SH-SY5Y (cell line): Measurements from ENCODE around the gene PRKRA.

ENCODE experiments used
- GATA2 ChIP-seq: IDR thresholded peaks from 2 replicates; pipeline ENCODE4 v1.6.1; 2011; ENCODE audit warnings: mild to moderate bottlenecking, low read depth, low read length
- GATA3 ChIP-seq: IDR thresholded peaks from 2 replicates; pipeline ENCODE4 v1.6.1; 2011; ENCODE audit warnings: low read depth, mild to moderate bottlenecking, low read length, moderate library complexity

Gene PRKRA

DNA sequence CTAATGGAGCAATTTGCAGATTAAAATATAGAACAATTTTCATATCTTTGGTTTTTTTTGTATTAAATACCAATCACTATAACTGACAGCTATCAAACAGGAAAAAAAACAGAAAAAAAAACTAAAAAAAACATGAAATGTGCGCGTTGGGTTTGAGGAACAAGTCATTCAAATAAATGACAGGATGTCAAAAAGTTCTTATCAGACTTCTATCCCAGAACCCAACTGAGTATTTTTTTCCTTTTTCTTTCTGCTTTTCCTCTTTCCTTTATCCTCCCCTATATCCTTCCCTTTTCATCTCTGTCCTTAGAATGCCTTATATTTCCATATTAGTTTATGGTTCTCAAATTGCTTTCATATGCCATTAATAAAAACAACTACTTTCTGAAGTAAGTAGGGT lies 14.3 kb downstream of the PRKRA start:
- TF ChIP-seq GATA2 (no peak), GATA3 (no peak)

DNA sequence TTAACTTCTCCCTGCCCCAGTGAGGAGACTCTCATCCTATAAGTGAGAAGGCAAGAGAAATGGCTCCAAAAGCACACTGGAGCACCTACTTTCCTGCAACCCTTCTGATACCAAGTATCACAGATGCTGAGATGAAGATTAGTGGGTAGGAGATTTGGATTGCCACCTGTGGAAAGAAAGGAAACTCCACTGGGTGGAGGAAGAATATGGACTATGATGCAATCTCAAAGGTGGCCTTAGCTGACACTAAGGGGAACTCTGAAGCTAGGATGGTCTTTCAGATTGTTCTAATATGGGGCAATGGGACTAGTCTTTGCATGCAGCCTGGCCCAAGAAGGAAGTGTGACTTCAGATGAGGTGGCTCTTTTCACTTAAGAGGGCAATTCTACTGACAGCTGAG lies 21.6 kb downstream of the PRKRA start:
- TF ChIP-seq GATA2 (no peak), GATA3 (no peak)

DNA sequence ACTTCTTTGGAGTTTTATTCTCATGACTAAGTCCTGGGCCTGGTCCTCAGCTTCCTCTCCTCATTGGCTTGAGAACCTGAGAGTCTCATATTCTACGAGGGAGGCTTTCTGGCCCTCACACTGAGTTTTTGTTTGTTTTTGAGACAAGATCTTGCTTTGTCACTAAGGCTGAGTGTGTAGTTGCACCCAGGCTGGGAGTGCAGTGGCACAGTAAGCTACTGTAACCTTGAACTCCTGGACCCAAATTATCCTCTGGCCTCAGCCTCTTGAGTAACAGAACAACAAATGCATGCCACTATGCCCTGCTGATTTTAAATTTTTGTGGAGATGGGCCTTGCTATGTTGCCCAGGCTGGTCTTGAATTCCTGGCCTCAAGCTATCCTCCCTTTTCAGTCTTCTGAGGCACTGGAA lies 22.6 kb downstream of the PRKRA start:
- TF ChIP-seq GATA3 = no peak
- TF ChIP-seq GATA2 = no peak

DNA sequence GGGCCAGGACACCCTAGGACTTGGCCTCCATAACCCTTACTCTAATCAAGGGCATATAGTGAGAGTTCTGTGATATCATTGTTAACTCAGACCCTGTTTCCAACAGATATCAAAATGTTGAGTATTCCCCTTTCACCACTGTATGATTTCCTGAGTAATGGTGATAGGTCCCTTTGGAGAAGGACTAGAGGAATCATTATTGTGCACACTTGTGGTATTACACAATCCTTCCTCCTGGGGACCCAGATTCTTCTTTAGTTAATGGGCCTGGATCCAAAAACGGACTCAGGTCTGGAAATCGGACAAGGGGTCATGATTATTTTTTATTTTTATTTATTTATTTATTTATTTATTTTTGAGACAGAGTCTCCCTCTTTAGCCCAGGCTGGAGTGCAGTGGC lies 23.5 kb downstream of the PRKRA start:
- TF ChIP-seq GATA3 (no peak), GATA2 (no peak)

DNA sequence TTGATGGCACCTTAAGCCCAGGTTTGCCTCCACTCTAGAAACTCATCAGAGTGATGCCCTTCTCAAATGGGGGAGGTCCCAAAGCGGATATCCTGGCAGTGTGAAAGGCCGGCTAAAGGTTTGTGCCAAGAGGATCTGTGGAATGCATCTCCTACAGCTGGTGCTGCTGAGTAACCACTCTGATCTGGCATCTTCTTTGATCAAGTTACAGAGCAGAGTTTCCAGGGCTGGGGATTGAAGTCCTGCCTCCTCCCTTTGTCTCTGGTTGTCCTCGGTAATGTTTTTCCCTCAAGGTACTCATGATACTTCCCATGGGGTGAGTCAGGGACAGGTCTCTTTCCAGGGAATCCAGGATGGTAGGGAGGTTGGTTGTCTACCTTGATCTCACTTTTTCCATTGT lies 24.6 kb downstream of the PRKRA start:
- no peak for TF ChIP-seq GATA2
- no peak for TF ChIP-seq GATA3

DNA sequence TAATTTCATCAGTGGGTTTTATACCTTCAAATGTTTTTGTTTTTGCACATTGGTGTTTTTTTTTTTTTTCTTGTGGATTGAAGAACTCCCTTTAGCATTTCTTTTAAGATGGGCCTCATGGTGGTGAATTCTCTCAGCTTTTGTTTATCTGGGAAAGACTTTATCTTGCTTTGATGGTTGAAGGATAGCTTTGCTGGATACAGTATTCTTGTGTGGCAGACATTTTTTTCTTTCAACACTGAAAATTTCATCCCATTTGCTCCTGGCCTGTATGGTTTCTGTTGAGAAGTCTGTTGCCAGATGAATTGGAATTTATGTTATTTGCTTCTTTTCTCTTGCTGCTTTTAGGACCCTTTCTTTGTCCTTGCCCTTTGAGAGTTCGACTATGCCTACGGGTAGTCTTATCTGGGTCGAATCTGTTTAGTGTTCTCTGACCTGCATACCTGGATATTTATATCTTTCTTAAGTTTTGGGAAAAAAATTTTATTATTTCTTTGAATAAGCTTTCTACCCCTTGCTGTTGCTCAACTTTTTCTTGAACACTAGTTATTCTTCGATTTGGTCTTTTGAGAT lies 25.6 kb downstream of the PRKRA start:
- TF ChIP-seq GATA3 (no peak), GATA2 (no peak)

DNA sequence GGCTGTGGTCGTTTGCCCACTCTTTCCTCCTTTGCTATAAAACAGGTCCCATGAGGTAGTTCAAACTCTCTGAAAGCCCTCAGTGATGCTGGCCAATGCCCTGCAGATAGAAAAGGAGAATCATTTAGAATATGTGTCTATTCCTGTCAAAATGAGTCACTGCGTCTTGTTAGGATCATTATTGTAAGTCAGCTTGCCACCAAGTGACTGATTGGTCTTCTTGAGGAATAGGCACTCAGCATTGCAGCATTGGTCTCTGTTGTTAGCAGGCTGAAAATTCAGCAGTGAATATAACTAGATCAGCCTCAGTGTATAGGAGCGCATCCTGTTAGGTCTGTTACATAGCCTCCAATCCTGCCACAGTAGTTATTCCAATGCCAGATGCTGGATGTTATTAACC lies 28.9 kb downstream of the PRKRA start:
- no peak for TF ChIP-seq GATA3
- no peak for TF ChIP-seq GATA2

DNA sequence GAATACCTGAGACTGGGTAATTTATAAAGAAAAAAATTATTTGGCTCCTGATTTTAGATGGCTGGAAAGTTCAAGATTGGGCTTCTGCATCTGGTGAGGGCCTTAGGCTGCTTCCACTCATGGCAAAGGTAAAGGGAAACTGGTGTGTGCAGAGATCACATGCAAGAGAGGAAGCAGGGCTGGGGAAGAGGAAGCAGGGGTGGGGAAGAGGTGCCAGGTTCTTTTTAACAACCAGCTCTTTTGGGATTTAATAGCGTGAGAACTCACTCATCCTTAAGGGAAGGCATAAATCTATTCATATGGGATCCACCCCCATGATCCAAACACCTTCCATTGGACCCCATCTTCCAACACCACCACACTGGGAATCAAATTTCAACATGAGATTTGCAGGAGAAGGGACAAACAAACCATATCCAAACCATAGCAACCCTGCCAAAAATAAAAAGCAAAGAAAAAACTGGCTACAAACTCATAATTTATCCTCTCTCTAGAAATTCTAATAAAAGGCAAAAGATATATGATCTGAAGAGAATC lies 30.4 kb downstream of the PRKRA start:
- TF ChIP-seq GATA2 (no peak), GATA3 (no peak)

DNA sequence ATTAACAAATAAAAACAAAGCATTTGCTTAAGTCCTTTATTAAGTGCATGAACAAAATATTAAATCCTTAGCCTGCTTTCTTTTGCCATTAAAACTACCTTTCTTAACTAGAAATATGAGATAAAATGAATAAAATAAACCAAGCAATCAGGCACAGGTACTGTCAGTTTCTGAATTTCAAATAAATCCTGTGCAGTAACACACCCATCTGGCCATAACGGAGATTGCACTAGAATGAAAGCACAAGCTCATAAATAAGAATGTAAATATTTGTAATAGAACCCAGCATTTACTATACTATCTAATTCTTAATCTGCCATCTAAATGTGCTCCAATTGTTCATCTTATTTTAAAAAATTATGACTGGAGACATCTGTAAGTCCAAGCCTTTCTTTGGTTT lies 31.9 kb downstream of the PRKRA start:
- no peak for TF ChIP-seq GATA3
- TF ChIP-seq GATA2 = no peak

DNA sequence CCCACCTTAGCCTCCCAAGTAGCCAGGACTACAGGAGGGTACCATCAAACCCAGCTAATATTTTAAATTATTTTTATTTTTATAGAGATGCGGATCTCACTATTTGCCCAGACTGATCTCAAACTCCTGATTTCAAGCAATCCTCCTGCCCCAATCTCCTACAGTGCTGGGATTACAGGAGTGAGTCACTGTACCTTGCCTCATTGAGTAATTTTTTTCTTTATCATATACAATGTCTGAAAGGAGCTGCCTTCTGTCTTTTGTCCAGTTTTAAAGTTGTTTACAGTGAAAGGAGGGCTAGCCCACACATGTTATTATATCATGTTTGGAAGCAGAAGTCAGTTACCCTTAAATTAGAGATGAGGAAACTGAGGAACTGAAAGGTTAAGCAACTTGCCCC lies 32.5 kb downstream of the PRKRA start:
- no peak for TF ChIP-seq GATA3
- TF ChIP-seq GATA2 = no peak

DNA sequence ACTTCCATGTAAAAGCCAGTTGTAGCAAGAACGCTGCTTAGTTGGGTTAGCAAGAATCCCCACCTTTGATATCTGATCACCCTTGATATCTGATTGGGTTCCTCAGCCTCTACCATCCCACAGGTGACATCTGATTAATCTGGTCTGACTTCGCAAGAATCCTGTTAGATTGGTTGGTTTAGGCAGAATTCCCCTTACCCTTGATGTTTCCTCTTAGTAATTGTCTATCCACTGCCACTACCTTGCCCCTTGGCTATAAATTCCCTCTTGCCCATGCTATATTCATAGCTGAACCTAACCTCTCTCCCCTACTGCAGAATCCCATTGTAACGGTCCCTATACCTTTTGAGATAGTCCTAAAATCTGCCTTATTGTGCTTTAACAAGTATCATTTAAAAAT lies 33.1 kb downstream of the PRKRA start:
- TF ChIP-seq GATA2 = no peak
- no peak for TF ChIP-seq GATA3

DNA sequence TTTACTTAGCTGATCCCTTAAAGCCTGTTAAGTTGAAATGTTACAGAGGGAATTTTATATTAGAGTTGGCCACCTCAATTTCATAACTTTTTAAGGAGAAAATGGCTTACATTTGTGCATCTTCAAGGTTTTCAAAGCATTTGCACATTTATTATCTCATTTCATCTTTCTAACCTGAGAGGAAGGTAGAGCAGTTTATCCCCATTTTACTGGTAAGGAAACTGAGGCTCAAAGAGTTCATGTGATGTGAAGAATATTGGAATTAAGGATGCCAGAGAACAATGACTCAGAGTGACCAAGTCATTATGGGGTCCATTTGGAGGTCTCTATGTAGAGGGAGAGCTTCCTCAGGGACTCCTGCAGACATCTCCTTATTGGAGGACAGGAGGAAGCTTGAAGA lies 35.0 kb downstream of the PRKRA start:
- no peak for TF ChIP-seq GATA2
- no peak for TF ChIP-seq GATA3

DNA sequence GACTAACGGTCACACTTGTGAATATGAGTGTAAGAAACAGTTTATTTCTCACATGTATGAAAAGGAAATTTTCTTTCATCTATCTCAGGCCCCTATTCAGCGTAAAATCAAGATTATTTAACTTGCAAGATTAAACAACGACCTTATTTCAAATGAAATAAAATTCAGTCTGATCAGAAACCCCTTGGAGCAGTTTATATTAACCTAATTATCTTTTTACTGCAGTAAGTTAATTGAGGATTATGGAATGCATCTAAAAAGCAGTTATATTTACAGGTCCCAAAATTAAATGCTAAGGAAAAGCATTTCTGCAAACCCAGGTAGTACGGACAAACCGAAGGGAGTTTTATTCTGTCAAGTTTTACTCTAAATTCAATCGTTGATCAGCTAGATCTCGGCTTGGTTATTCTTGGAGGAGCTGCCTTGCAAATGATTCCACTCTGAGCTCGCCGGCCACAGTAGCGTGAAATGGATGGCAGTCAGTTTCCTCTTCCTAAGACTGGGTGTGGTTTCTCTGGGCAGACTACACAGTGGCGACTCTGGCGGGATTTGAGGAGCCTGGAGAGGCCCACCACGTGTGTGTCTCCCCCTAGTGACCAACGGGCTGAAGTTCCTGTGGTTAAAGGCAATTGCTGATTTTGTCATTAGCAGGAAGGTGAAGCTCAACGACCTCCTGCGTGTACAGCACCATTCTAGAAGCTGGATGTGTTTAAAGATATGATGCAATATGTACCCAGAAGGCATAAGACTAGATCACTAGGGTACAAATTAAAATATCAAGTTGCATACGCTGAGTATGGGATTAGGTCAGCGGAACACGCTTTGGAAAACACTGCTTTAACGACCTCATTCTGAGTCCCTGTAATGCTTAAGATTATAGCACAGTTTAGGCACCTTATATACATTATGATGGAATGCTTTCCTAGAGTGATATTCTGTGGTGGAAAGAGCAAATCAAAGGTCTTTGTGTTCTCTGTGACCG lies 36.4 kb downstream of the PRKRA start:
- TF ChIP-seq GATA3 (no peak), GATA2 (no peak)

DNA sequence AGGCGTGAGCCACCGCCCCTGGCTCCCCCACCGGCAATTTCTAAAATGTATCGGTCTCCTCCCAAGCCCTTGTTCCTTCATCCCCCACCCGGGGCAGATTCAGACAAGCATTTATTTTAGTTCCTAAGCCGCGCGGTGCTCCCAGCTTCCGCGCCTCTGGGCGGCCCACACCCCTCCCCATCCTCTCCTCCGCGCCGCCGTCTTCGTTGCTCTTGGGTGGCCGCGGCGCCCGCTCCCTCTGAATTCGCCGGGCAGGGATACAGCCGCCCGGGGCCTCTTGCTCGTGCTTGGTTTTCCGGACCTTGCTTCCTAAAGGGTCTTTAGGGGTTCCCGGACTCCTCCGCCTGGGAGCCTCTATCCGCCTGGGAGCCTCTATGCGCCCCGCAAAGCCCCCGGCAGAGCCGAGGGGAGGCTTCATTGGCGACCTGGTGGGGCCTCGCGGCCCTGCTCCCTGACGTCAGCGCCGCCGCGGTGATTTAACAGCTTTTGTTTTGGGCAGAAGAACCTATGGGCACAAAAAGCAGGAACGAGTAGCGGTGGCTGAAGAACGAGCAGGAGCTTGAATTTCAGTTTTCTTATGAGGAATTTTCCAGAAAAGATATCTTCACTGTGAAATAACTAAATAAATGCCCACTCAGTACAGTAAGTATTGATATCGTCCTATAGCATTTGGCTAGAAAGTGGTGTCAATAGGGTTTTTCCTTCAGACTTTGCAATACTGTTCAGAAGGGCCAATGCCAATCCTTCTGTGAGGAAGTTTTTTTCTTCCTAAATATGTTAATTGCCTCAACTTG lies 37.3 kb downstream of the PRKRA start:
- TF ChIP-seq GATA2 (no peak), GATA3 (no peak)

DNA sequence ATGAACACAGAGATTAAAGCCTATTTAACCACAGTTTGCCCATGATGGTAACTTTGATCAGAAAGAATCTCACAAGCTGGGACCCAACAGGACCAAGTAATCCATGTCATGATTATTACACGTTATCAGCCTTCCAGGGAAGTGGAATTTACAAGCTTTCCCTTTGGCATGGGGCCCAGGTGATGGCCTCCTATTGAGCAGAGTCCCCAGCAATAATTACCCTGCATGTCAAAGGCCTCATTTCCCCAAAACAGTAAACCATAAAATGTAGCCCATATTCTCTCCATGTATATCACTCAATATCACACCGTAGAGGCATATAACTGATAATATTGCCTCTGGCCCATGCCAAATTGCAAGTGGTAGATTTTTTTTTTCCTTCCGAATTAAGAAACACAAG lies 38.9 kb downstream of the PRKRA start:
- TF ChIP-seq GATA2 (no peak), GATA3 (no peak)
